A549 (cell line): Measurements from ENCODE around the gene EIF3A.
"Not testable (repeated sequence)": the region's sequence is repeated elsewhere in the genome, so short reads cannot be mapped to it uniquely, and the experiment has no call there.

Experiments used
- CEBPB ChIP-seq, 2 experiments: fragments of >200 bp in 1 of 2; sonication (Bioruptor Twin) in 1 of 2; formaldehyde crosslinking in 1 of 2; IDR thresholded peaks; 2 replicates each; pipeline ENCODE4 v1.6.1; 2012 to 2016
- CTCF ChIP-seq: fragments of >200 bp; sonication (Bioruptor Twin); formaldehyde crosslinking; IDR thresholded peaks from 3 replicates; pipeline ENCODE4 v1.5.1; 2016
- ELK1 ChIP-seq: fragments of 150-350 bp; IDR thresholded peaks from 2 replicates; pipeline ENCODE4 v1.6.1; 2014; ENCODE audit warnings: low read depth, mild to moderate bottlenecking, low read length
- EP300 ChIP-seq, 2 experiments: fragments of >200 bp; sonication (Bioruptor Twin); formaldehyde crosslinking; IDR thresholded peaks; 2 replicates in 1 of 2; 3 replicates in 1 of 2; pipeline ENCODE4 v1.6.1; 2016 to 2017
- JUNB ChIP-seq: fragments of >200 bp; sonication (Bioruptor Twin); formaldehyde crosslinking; IDR thresholded peaks from 2 replicates; pipeline ENCODE4 v1.6.1; 2016
- MAX ChIP-seq: IDR thresholded peaks from 2 replicates; pipeline ENCODE4 v1.6.1; 2012
- NR3C1 ChIP-seq: fragments of >200 bp; sonication (Bioruptor Twin); formaldehyde crosslinking; IDR thresholded peaks from 3 replicates; pipeline ENCODE4 v1.6.1; 2017
- PHF8 ChIP-seq: fragments of 200-600 bp; sonication (generic); IDR thresholded peaks from 2 replicates; pipeline ENCODE4 v1.6.1; 2016; ENCODE audit warnings: low read depth, mild to moderate bottlenecking, antibody characterized with exemption, moderate library complexity, borderline replicate concordance
- POLR2A ChIP-seq: IDR thresholded peaks from 2 replicates; pipeline ENCODE4 v1.6.1; 2012; ENCODE audit warnings: mild to moderate bottlenecking, low read length
- POLR2AphosphoS2 ChIP-seq: conservative IDR thresholded peaks from 2 replicates; pipeline ENCODE4 v1.6.1; 2012; ENCODE audit warnings: low read length, improper control_type of control experiment, inconsistent platforms
- RAD21 ChIP-seq, 2 experiments: fragments of >200 bp in 1 of 2; sonication (Bioruptor Twin) in 1 of 2; formaldehyde crosslinking in 1 of 2; IDR thresholded peaks in 1 of 2; conservative IDR thresholded peaks in 1 of 2; 2 replicates in 1 of 2; 3 replicates in 1 of 2; pipeline ENCODE4 v1.6.1; 2012 to 2018; ENCODE audit warnings: inconsistent platforms in 1 of 2
- RFX5 ChIP-seq: fragments of 450-650 bp; IDR thresholded peaks from 2 replicates; pipeline ENCODE4 v1.7.1; 2014; ENCODE audit warnings: antibody characterized with exemption, mild to moderate bottlenecking, moderate library complexity

- TF ChIP-seq CTCF; CEBPB (IDR thresholded peaks at IDR 0.05); JUNB; RFX5; PHF8; EP300 (IDR thresholded peaks at IDR 0.05); POLR2AphosphoS2; POLR2A; NR3C1; ELK1; RAD21 (conservative IDR thresholded peaks at IDR 0.05 in 1 of 2, IDR thresholded peaks at IDR 0.05 in 1 of 2); MAX: not testable (repeated sequence)
Measured at GRCh38 chr10:119096641-119097415, 16.2 kb upstream of the EIF3A start.
